Activated naive CD8-positive, alpha-beta T cell treated with anti-CD3 and anti-CD28 coated beads, Interleukin-2, amount 50 U/mL, for 24 hours (primary cell): ENCODE measurements around the gene UBE2Z.

Experiments used
- ATAC-seq: fragments of 150-1000 bp; cut with Tn5 transposase; one replicate; pipeline ENCODE4 v1.10.0; 2021
- DNase-seq: peaks from one replicate; pipeline ENCODE4 v3.0.0; 2021
- H3K27ac Mint-ChIP-seq: one replicate; pipeline ENCODE4 v1.8.0; 2021; ENCODE audit warnings: mild to moderate bottlenecking, mixed read lengths
- H3K27me3 Mint-ChIP-seq: one replicate; pipeline ENCODE4 v1.8.0; 2021; ENCODE audit warnings: mixed read lengths
- H3K36me3 Mint-ChIP-seq: one replicate; pipeline ENCODE4 v1.8.0; 2021; ENCODE audit warnings: low read depth, mixed read lengths
- H3K4me1 Mint-ChIP-seq: one replicate; pipeline ENCODE4 v1.8.0; 2021; ENCODE audit warnings: mixed read lengths
- H3K4me3 Mint-ChIP-seq: one replicate; pipeline ENCODE4 v1.8.0; 2021; ENCODE audit warnings: mild to moderate bottlenecking, moderate library complexity, mixed read lengths
- H3K9me3 Mint-ChIP-seq: one replicate; pipeline ENCODE4 v1.8.0; 2021; ENCODE audit warnings: mixed read lengths

The UBE2Z gene

DNA sequence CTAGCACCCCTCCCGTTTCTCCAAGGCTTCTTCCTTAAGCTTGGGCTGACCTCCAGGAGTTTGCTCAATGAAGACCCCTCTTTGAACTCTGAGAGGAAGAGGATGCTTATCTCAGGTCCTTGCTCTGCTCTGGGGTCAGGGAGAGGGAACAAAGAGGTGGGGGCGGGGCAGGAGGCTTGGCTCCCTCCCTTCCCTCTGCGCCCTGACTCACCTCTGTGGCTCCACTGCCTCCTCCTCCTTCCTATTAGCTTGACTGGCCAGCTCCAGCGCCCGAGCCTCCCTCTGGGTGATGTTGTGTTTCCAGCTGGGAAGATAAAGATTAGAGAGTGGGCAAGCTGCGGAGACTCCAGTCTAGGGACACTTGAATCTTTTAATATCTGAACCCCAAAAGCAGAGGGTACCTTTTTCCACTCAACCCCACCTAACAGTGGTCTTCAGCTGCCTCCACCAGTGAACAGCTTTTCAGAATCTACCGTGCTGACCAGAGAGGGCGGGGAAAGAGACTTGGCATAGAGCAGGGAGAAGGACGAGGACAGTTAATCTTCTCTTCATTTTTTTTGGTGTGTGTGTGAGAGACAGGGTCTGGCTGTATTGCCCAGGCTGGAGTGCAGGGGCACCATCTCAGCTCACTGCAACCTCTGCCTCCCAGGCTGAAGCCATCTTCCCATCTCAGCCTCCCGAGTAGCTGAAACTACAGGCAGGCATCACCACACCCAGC is 53.5 kb downstream of the UBE2Z start:
- DNase-seq (no peak), ATAC-seq (no peak)
- Mint-ChIP-seq H3K4me1 (no peaks in the 10 kb centered on the region), H3K27me3 (peaks cover 41% of the 10 kb centered on the region), H3K27ac (no peak overlapping the region), H3K36me3 (no peaks in the 10 kb centered on the region), H3K9me3 (no peaks in the 10 kb centered on the region), H3K4me3 (no peak overlapping the region)

DNA sequence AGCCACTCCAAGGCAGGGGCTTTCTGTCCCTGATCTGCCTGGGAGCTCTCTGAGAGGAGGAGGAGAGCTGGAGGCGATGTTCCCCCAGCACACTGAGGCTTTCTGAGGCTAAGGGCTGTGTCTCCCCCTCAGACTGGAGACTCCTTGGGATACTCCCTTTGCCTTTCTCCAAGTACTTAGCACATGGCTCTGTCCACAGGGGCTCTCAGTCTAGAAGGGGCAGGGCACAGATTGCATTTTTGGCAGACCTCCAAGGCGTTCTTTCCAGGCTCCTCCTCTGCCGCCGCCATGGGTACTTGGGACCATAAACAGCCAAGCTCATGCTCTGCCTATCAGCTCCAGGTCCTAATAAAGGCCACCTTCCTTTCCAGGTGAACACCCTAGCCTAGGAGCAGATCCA is 62.0 kb downstream of the UBE2Z start:
- no peak overlapping the region for H3K4me3 Mint-ChIP-seq
- no peaks in the 10 kb centered on the region for H3K9me3 Mint-ChIP-seq
- peaks cover 7% of the 10 kb centered on the region for H3K4me1 Mint-ChIP-seq
- DNase-seq, result no peak
- H3K27ac Mint-ChIP-seq, result no peak overlapping the region
- no peaks in the 10 kb centered on the region for H3K36me3 Mint-ChIP-seq
- ATAC-seq, result no peak
- peaks cover 46% of the 10 kb centered on the region for H3K27me3 Mint-ChIP-seq

DNA sequence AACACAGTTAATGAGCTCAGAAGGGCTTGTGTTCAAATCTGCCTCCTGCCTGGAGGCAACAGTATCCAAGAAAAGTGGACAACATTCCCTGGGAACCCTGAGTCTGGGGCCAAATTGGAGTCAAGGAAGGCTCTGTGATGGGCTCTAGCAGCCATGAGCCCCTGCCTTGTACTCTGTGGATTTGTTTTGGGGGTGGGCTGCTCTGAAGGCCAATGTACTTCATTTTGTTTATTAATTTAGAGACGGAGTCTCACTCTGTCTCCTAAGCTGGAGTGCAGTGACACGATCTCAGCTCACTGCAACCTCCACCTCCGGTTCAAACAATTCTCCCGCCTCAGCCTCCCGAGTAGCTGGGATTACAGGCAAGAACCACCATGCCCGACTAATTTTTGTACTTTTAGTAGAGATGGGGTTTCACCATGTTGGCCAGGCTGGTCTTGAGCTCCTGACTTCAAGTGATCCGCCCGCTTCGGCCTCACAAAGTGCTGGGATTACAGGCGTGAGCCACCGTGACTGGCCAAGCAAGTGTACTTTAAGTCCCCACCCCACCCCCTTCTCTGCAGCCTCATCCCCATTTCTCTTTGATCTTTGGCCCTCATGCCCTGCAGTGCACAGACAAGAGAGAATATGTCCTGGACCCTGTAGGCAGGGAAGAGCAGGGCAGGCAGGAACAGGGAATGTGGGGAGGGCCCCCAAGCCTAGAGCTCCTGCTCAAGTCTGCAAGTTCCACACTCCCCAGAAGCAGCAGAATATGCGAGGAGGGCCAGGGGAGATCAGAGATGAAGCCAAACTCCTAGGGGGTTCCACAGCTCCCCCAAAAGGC is 62.9 kb downstream of the UBE2Z start:
- no peak overlapping the region for H3K27ac Mint-ChIP-seq
- H3K4me1 Mint-ChIP-seq, result peaks cover 7% of the 10 kb centered on the region
- H3K4me3 Mint-ChIP-seq, result no peak overlapping the region
- no peaks in the 10 kb centered on the region for H3K9me3 Mint-ChIP-seq
- ATAC-seq (no peak), DNase-seq (no peak)
- peaks cover 43% of the 10 kb centered on the region for H3K27me3 Mint-ChIP-seq
- no peaks in the 10 kb centered on the region for H3K36me3 Mint-ChIP-seq

DNA sequence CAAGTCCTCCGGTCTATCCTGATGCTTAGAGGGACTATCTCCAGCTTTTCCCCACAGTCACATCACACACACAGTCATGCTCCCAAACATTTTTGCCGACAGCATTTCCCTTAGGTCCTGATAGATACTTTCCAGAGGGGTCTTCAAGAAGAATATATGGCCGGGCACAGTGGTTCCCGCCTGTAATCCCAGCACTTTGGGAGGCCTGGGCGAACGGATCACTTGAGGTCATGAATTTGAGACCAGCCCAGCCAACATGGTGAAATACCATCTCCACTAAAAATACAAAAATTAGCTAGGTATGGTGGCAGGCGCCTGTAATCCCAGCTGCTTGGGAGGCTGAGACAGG is 64.5 kb downstream of the UBE2Z start:
- peaks cover 33% of the 10 kb centered on the region for H3K27me3 Mint-ChIP-seq
- H3K9me3 Mint-ChIP-seq, result no peaks in the 10 kb centered on the region
- H3K27ac Mint-ChIP-seq, result no peak overlapping the region
- ATAC-seq (no peak), DNase-seq (no peak)
- peaks cover 7% of the 10 kb centered on the region for H3K4me1 Mint-ChIP-seq
- H3K36me3 Mint-ChIP-seq, result no peaks in the 10 kb centered on the region
- no peak overlapping the region for H3K4me3 Mint-ChIP-seq

DNA sequence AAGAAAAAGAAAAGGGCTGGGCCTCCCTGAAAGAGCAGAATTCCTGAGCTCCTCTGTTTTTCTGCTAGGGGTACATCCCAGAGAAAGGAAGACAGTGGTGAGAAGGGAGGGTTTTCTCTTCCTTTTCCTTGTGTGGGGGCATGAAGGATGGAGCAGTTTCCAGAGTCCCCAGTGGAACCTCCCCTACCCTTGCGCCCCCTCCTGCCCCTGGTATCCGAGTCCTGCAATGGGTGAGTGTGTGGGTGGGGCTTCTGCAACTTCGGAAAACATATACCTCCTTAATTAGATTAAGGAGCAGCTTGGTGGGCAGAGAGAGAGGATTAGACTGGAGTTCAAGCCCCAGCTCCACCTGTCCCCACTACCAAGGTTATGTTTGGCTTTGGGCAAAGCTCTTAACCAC is 65.6 kb downstream of the UBE2Z start:
- peaks cover 26% of the 10 kb centered on the region for H3K27me3 Mint-ChIP-seq
- no peak for ATAC-seq
- H3K4me1 Mint-ChIP-seq, result peaks cover 7% of the 10 kb centered on the region
- no peaks in the 10 kb centered on the region for H3K9me3 Mint-ChIP-seq
- H3K36me3 Mint-ChIP-seq, result no peaks in the 10 kb centered on the region
- DNase-seq, result no peak
- H3K4me3 Mint-ChIP-seq, result no peak overlapping the region
- no peak overlapping the region for H3K27ac Mint-ChIP-seq
